ENCODE measurements around the gene CD96. TPM values are rescaled to one million over a fixed set of nuclear protein-coding genes. Genes with fewer than 3 reads are reported as not detected.
A peak's percentile ranks its signal among the peaks of the same experiment; 100 is the strongest.

The CD96 gene
- total RNA-seq, 2 donors from 2014 or later = 152 to 168 TPM

DNA sequence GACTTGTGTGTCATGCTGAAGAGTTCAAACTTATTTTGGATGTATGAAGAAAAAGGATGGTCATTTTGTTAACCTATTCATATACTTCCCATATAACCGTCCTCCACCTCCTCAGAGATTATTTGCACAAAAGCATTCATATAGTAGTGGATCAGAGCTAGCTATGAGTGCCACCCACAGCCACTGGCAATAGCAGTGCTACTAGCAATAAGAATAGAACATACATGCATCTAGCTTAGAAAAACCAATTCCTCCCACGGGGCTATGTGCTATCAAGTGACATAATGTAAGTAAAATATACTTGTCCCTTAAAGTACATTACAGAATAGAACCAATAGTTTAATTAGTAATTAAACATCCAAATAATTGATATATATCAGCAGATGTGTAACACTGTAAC is 63.5 kb downstream of the CD96 start:
- ATAC-seq (no peak), DNase-seq (ENCODE audit: low spot score) (no peak)
- peaks cover 49% of the 10 kb centered on the region for H3K36me3 Mint-ChIP-seq
- peaks cover 56 to 75% of the 10 kb centered on the region in 2 donors for H3K4me1 Mint-ChIP-seq (ENCODE audit: low read depth in 2 of 2)
- H3K4me3 Mint-ChIP-seq = peak overlapping the region; percentile 45
- peak overlapping the region; percentile 93 to 96 for H3K27ac Mint-ChIP-seq
- H3K9me3 Mint-ChIP-seq = peaks cover 7% of the 10 kb centered on the region
- no peaks in the 10 kb centered on the region for H3K27me3 Mint-ChIP-seq

DNA sequence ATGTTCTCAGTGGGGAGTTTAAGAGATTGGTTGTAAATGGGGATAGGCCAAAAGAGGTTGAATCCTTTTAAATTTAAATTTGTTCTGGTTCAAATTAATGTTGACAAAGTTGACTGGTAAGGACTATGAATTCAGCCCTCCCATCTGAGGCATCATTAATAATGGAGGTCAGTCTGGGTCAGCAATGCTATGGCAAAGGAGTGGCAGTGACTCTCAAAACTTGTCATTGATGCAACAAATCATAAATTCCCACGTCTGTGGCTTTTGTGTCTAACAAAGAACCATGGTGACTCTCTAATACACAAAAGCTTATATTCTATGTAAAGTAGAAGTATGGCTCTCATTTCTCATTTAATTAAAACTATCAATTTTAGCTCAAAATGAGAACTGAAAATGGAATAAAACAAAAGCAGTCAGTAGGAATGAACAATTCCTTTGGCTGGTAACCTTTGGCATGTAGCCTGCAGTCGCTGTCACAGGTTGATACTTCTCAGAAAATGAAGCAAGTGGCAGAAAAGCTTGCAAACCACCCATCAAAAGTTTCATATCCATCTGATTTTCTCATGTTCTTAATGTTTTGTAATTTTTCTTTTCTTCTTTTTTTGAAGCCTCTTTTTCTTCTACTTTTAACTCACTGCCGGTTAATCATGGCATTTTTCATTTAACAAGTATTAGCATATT is 65.4 kb downstream of the CD96 start:
- Mint-ChIP-seq H3K27ac (peak overlapping the region; percentile 93 to 96), H3K4me3 (peak overlapping the region; percentile 61), H3K4me1 (ENCODE audit: low read depth in 2 of 2) (peaks cover 70 to 93% of the 10 kb centered on the region in 2 donors), H3K36me3 (peaks cover 60% of the 10 kb centered on the region), H3K27me3 (no peaks in the 10 kb centered on the region), H3K9me3 (peaks cover 7% of the 10 kb centered on the region)
- ATAC-seq = no peak
- DNase-seq (ENCODE audit: low spot score) = no peak

DNA sequence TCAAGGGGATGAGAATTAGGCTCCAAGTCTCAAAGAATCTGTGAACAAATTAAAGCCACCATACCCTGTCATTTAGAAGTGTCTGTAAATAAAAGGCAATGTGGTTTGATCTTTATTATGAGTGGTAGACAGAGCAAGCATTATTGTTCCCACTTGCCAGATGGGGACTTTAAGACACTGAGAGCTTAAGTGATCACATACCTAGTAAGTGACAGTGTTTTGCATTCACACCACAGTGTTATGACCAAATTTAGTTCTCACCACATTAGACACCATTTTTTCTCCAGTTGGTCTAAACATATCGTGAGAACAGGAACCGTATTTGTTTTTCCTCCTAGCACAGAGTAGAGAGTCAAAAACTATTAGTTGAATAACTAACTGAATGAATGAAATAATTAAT is 66.4 kb downstream of the CD96 start:
- Mint-ChIP-seq H3K4me3 (peak overlapping the region; percentile 61), H3K36me3 (peaks cover 64% of the 10 kb centered on the region), H3K4me1 (ENCODE audit: low read depth in 2 of 2) (peaks cover 72 to 96% of the 10 kb centered on the region in 2 donors), H3K27ac (peak overlapping the region; percentile 93 to 96), H3K9me3 (peaks cover 7% of the 10 kb centered on the region), H3K27me3 (no peaks in the 10 kb centered on the region)
- DNase-seq (ENCODE audit: low spot score) (no peak), ATAC-seq (peak; percentile 78 to 82)

DNA sequence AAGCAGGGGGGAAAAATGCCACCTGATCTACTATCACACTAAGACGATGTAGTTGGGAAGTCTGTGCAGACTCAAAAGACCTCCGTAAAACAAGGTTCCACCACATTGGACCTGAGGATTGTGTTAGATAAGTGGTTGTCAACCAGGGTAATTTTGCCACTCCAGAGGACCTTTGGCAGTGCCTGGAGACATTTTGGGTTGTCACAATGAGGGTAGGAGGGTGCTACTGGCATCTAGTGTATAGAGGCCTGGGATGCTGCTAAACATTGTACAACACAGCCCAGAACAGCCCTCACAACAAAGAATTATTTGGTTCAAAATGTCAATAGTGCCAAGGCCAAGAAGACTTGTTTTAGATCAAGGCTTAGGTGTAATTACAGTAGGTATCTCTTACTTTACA is 67.7 kb downstream of the CD96 start:
- DNase-seq (ENCODE audit: low spot score) = no peak
- H3K36me3 Mint-ChIP-seq = peaks cover 65% of the 10 kb centered on the region
- H3K4me1 Mint-ChIP-seq (ENCODE audit: low read depth in 2 of 2) = peaks cover 68 to 95% of the 10 kb centered on the region in 2 donors
- H3K27me3 Mint-ChIP-seq = no peaks in the 10 kb centered on the region
- no peak for ATAC-seq
- H3K27ac Mint-ChIP-seq = peak overlapping the region; percentile 93 to 96
- peaks cover 7% of the 10 kb centered on the region for H3K9me3 Mint-ChIP-seq
- H3K4me3 Mint-ChIP-seq = peak overlapping the region; percentile 78

DNA sequence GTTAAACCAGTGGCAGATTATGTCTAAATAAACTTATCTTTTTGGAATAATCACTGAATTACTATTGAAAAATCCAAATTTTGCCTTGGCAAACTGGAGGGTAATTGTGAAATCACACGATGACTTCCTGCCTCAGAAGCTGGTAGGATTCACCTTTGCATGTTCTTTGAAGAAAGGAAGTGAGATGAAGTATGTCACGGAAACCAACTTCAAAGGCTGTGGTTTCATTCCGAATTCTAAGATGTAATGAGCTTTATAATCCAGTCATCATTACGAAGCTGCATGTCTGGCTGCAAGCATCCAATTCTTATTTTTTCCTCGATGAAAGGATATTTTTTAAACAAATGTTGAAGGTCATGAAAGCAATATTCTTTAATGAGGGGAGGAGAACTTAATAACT is 68.2 kb downstream of the CD96 start:
- H3K36me3 Mint-ChIP-seq = peaks cover 66% of the 10 kb centered on the region
- peak; percentile 74 to 77 for ATAC-seq

DNA sequence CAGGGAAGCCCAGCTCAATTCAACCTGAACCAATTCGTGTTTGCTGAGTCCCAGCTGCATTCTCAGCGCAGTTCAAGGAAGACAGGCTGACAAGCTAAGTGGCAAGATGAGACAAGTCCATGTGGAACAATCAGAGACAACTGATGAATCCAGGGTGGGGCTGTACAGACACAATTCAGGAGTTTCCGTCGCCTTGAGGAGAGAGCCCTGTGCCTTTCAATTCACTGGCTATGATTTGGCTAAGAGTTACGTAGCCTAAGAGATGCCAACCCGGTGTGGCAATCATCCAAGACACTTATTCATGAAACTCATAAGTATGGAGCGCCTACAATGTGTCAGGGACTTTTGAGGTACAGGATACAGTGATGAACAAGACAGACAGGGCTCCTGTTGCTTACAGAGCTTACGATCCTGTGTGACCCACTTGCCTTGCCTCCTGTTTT is 68.6 kb downstream of the CD96 start:
- Mint-ChIP-seq H3K27me3 (no peaks in the 10 kb centered on the region), H3K36me3 (peaks cover 64% of the 10 kb centered on the region), H3K4me1 (ENCODE audit: low read depth in 2 of 2) (peaks cover 69 to 95% of the 10 kb centered on the region in 2 donors), H3K27ac (peak overlapping the region; percentile 93 to 96), H3K9me3 (peaks cover 10% of the 10 kb centered on the region), H3K4me3 (peak overlapping the region; percentile 78)
- ATAC-seq (peak; percentile 48), DNase-seq (ENCODE audit: low spot score) (no peak)

More for the DNA sequence above, 68.2 kb downstream of the CD96 start:
- Mint-ChIP-seq H3K27ac (peak overlapping the region; percentile 93 to 96), H3K4me3 (peak overlapping the region; percentile 78), H3K4me1 (ENCODE audit: low read depth in 2 of 2) (peaks cover 70 to 95% of the 10 kb centered on the region in 2 donors), H3K9me3 (peaks cover 10% of the 10 kb centered on the region), H3K27me3 (no peaks in the 10 kb centered on the region)
- DNase-seq (ENCODE audit: low spot score) = no peak

DNA sequence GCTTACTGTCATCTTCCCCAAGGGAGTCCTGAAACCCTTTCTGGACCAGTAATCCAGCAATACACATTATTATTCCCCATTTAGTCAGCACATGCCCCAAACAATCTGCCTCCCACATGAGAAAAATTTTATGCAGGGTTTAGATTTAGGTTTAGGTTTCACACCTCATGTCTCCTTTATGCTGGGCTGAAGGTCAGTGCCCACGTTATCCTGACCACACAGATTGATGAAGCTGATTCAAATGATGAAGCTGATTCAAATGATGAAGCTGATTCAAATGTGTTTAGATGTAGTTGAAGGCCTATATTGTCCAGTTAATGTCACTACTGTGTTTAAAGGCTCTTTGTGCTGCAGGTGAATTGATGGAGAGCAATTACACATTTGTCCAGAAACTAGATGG is 71.3 kb downstream of the CD96 start:
- no peak for DNase-seq (ENCODE audit: low spot score)
- Mint-ChIP-seq H3K27me3 (no peaks in the 10 kb centered on the region), H3K9me3 (peaks cover 10% of the 10 kb centered on the region), H3K4me3 (peak overlapping the region; percentile 54), H3K4me1 (ENCODE audit: low read depth in 2 of 2) (peaks cover 80 to 89% of the 10 kb centered on the region in 2 donors), H3K27ac (peak overlapping the region; percentile 93 to 96), H3K36me3 (peaks cover 48% of the 10 kb centered on the region)
- ATAC-seq = no peak

DNA sequence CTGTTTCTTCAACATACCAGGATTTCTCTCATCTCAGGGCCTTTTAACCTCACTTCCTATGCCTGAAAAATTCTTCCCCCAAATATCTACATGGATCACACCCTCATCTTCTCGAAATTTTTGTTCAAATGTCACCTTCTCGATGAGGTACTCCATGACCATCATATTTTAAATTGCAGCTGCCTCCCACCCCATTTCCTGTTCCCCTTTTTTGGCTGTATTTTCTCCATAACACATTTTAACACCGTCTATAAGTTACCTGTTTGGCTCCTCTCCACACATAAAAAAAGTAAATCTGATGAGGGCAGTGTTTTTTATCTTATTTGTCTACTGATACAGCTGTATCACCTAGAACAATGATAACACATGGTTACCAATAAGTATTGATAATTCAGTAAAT is 73.9 kb downstream of the CD96 start:
- H3K4me1 Mint-ChIP-seq (ENCODE audit: low read depth in 2 of 2) = peaks cover 59 to 63% of the 10 kb centered on the region in 2 donors
- H3K9me3 Mint-ChIP-seq = peaks cover 3% of the 10 kb centered on the region
- ATAC-seq (no peak), DNase-seq (ENCODE audit: low spot score) (no peak)
- H3K36me3 Mint-ChIP-seq = peaks cover 32% of the 10 kb centered on the region
- H3K27me3 Mint-ChIP-seq = no peaks in the 10 kb centered on the region
- H3K27ac Mint-ChIP-seq = peak overlapping the region; percentile 93 to 96
- peak overlapping the region; percentile 67 for H3K4me3 Mint-ChIP-seq

DNA sequence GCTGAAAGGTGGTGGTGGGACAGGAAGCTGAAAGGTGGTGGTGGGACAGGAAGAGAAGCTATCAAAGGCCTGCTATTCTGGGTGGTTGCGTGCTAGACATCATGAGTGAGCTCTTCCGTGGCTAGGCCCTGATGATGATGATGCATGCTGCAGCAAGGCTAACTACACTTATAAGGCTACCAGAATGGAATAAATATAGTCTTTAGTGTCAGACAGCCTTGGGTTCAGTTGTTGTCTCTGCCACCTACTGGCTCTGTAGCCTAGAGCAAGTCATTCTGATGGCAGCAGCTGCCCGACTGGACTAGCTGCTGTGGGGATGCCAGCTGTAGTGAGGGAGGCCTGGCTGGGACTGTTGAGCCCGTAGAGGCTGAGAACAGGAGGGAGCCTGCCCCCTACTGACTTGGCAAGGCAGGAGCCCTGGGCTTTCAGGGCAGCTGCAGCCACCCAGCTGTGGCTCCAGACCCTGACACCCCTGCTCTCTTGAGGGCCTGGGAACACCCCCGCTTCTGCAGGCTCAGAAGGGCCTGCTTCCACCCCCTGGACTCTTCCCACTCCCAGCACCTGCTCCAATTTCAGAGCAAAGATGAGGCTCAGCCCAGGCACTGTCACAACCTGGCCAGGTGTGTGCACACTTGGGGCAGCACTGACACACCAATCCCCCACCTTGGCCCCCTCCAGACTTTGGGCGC is 74.6 kb downstream of the CD96 start:
- no peaks in the 10 kb centered on the region for H3K27me3 Mint-ChIP-seq
- ATAC-seq = peak; percentile 83 to 94
- peaks cover 25% of the 10 kb centered on the region for H3K36me3 Mint-ChIP-seq
- H3K27ac Mint-ChIP-seq = peak overlapping the region; percentile 93 to 96
- peaks cover 53 to 56% of the 10 kb centered on the region in 2 donors for H3K4me1 Mint-ChIP-seq (ENCODE audit: low read depth in 2 of 2)
- DNase-seq (ENCODE audit: low spot score) = no peak
- H3K9me3 Mint-ChIP-seq = peaks cover 3% of the 10 kb centered on the region
- peak overlapping the region; percentile 67 for H3K4me3 Mint-ChIP-seq

DNA sequence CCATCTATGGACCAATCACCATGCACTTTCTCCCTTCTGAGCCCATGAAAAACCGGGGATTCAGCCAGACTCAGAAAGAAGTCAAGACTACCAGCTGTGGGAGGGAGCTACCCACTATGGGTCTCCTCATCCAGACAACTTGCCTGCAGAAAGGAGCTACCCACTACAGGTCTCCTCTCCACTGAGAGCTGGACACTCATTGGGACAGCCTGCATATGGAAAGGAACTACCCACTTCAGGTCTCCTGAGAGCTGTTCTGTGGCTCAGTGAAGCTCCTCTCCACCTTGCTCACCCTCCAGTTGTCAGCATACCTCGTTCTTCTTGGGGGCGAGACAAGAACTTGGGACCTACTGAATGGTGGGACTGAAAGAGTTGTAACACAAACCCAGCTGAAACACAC is 75.4 kb downstream of the CD96 start:
- Mint-ChIP-seq H3K36me3 (peaks cover 19% of the 10 kb centered on the region), H3K4me3 (no peak overlapping the region), H3K9me3 (peaks cover 3% of the 10 kb centered on the region), H3K27me3 (no peaks in the 10 kb centered on the region), H3K4me1 (ENCODE audit: low read depth in 2 of 2) (peaks cover 47 to 48% of the 10 kb centered on the region in 2 donors), H3K27ac (peak overlapping the region; percentile 93 to 96)
- ATAC-seq (no peak), DNase-seq (ENCODE audit: low spot score) (no peak)

DNA sequence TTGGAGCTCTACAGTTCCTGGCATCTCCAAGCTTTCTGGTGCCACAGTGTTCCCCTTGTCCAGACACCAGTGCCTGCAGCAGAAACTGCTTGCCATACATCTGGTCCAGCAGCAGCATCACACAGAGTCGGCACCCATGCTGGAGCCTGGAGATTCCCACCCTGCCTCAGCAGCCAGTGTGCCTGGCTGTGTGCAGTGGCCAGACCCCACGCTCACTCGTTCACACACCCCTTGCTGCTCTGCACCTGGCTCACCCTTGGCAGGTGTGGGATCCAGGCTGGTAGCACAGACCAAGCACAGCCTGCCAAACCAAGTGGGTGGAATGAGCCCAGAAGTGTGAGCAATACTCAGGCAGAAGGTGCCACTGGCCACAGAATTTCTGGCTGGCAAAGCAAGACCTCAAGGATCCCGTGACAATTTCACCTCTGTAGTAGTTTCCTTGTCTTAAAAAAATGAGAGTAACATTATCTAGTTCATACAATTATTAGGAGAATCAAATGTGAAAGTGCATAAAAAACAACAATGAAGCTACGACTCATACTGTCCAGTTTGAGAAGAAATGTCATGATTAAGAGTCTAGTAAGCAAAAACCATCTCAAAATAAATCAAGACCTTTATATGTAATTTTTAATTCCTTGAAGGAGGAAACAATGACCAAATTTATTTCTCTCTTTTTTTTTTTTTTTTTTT is 76.1 kb downstream of the CD96 start:
- no peak for ATAC-seq
- H3K36me3 Mint-ChIP-seq = peaks cover 14% of the 10 kb centered on the region
- H3K27me3 Mint-ChIP-seq = no peaks in the 10 kb centered on the region
- peak overlapping the region; percentile 66 to 93 for H3K27ac Mint-ChIP-seq
- peaks cover 3% of the 10 kb centered on the region for H3K9me3 Mint-ChIP-seq
- no peak overlapping the region for H3K4me3 Mint-ChIP-seq
- no peak for DNase-seq (ENCODE audit: low spot score)
- peaks cover 41 to 43% of the 10 kb centered on the region in 2 donors for H3K4me1 Mint-ChIP-seq (ENCODE audit: low read depth in 2 of 2)

DNA sequence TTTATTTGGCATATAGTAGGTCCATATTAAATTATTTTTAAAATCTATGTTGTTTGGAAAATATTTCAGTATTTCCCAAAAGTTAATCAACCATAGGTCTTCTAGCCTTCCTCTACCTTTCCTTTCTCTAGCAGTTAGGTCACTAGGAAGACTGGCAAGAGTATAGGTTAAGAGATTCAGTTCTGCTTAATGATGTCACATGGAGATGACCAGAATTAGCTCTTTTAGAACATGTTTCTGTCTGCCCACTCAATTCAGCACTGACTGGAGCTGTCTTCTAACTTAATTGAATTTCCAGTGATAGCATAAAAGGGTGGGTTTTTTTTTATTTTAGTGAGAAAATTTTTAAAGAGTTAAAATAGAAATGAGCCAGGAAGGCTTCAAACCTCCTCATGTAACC is 76.9 kb downstream of the CD96 start:
- Mint-ChIP-seq H3K27me3 (no peaks in the 10 kb centered on the region), H3K36me3 (peaks cover 8% of the 10 kb centered on the region), H3K4me1 (ENCODE audit: low read depth in 2 of 2) (peaks cover 35 to 37% of the 10 kb centered on the region in 2 donors), H3K27ac (peak overlapping the region; percentile 66 to 93), H3K4me3 (no peak overlapping the region), H3K9me3 (peaks cover 3% of the 10 kb centered on the region)
- DNase-seq (ENCODE audit: low spot score) (no peak), ATAC-seq (no peak)

DNA sequence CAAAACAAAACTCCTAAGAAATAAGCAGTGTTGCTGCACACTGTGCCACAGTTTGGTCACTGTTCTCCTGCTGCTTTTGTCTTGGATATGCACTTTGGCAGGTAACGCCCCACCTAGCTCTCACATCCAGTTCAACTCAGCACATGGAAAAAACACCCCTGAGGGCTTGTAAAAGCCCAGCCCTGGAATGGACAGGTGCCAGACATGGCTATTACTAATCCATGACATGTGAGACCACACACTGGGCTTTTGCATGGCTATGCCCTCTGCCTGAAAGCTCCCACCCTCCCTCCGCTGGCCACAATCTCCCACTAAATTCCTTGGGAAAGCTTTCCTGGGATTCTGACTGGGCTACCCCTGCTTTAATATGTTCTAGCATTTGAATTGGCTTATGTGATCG is 77.8 kb downstream of the CD96 start:
- Mint-ChIP-seq H3K4me3 (no peak overlapping the region), H3K4me1 (ENCODE audit: low read depth in 2 of 2) (peaks cover 34 to 37% of the 10 kb centered on the region in 2 donors), H3K27me3 (no peaks in the 10 kb centered on the region), H3K36me3 (peaks cover 13% of the 10 kb centered on the region), H3K27ac (peak overlapping the region in 1 of 2 donors; percentile 80), H3K9me3 (peaks cover 3% of the 10 kb centered on the region)
- ATAC-seq = no peak
- DNase-seq (ENCODE audit: low spot score) = no peak

DNA sequence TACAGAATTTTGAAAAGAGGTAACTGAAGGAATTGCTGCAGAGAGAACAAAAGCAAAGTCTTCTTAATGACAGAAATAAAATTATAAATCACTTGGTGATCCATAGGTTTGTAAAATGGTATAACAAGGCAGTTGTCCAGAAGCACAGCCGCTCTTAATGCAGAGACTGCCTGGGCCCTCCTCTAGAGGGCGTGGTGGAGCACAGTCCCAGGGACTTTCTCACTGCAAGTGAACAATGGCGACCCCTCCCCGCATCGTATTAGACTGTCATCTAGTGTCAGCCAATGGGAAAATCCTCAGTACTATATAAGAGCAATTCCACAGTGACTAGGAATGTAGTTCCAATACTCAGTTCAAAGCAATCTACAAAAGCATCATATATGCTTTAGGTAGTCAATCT is 79.5 kb downstream of the CD96 start:
- ATAC-seq (no peak), DNase-seq (ENCODE audit: low spot score) (no peak)
- Mint-ChIP-seq H3K36me3 (peaks cover 16% of the 10 kb centered on the region), H3K4me3 (no peak overlapping the region), H3K27ac (no peak overlapping the region), H3K4me1 (ENCODE audit: low read depth in 2 of 2) (peaks cover 19 to 22% of the 10 kb centered on the region in 2 donors), H3K9me3 (no peaks in the 10 kb centered on the region), H3K27me3 (no peaks in the 10 kb centered on the region)
